Measurements from ENCODE around the gene SUMO1. TPM values are rescaled to one million over a fixed set of nuclear protein-coding genes. Genes with fewer than 3 reads are reported as not detected.

Gene SUMO1
- total RNA-seq, 1 experiment from 2014 or later = 137 TPM

DNA sequence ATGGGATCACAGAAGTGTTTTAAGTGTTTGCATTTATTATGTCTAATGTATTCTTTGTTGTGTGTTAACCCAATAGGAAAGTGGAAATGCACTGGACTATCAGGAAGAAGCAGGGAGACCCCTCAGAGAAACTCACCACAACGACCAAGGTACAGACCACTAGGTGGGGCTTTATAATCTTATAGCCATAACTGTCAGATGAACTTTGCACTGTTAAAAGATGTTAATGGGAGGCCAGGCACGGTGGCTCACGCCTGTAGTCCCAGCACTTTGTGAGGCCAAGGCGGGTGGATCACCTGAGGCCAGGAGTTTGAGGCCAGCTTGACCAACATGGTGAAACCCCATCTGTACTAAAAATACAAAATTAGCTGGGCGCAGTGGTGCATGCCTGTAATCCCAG, 73.2 kb downstream of the SUMO1 start:
- peaks cover 24% of the 10 kb centered on the region for H3K4me1 Mint-ChIP-seq (ENCODE audit: low read depth, unreplicated experiment)
- no peaks in the 10 kb centered on the region for H3K36me3 Mint-ChIP-seq (ENCODE audit: insufficient read depth, unreplicated experiment)

GRCh38 chr2:202164411-202164810, 74.0 kb downstream of the SUMO1 start:
- Histone ChIP-seq H3K36me3 (ENCODE audit: control insufficient read depth, insufficient read depth, low read length) (no peaks in the 10 kb centered on the region), H3K4me1 (peaks cover 24% of the 10 kb centered on the region), H3K27me3 (replicated peaks; ENCODE audit: control insufficient read depth, insufficient read depth, low read length) (no peaks in the 10 kb centered on the region), H3K9me3 (no peaks in the 10 kb centered on the region), H3K4me3 (ENCODE audit: low read depth, low read length) (no peak overlapping the region)
- TF ChIP-seq CTCF (IDR thresholded peaks at IDR 0.05; ENCODE audit: insufficient read depth in 1 of 2, low read depth in 1 of 2, low read length in 1 of 2, severe bottlenecking in 1 of 2, unreplicated experiment in 1 of 2) = no peak
- H3K4me1 Mint-ChIP-seq (ENCODE audit: low read depth, unreplicated experiment) = peaks cover 24% of the 10 kb centered on the region
- BruUV-seq (replicated peaks) = no TSS peak
- H3K9me3 Mint-ChIP-seq (ENCODE audit: unreplicated experiment) = no peaks in the 10 kb centered on the region
- peak overlapping the region; percentile 34 for H3K27ac Mint-ChIP-seq (ENCODE audit: unreplicated experiment)
- no peaks in the 10 kb centered on the region for H3K27me3 Mint-ChIP-seq (ENCODE audit: insufficient read depth, unreplicated experiment)
- ChIA-PET POLR2A (no interaction called here), CTCF (interaction anchor here (0.6 kb wide), 1 partner anchor 347 kb away, joined by 3 read pairs; no protein-coding TSS in a partner anchor)
- intact Hi-C loops (cut with micrococcal nuclease; ENCODE audit: unreplicated experiment) = loop anchor here (1.0 kb wide), 1 partner anchor 29 kb away; no protein-coding TSS in a partner anchor
- H3K4me3 Mint-ChIP-seq (ENCODE audit: unreplicated experiment) = no peak overlapping the region
- peak; percentile 39 to 51 for DNase-seq
- H3K36me3 Mint-ChIP-seq (ENCODE audit: insufficient read depth, unreplicated experiment) = no peaks in the 10 kb centered on the region

More for the DNA sequence above, 73.2 kb downstream of the SUMO1 start:
- Histone ChIP-seq H3K9me3 (no peaks in the 10 kb centered on the region), H3K4me3 (ENCODE audit: low read depth, low read length) (no peak overlapping the region), H3K27me3 (replicated peaks; ENCODE audit: control insufficient read depth, insufficient read depth, low read length) (no peaks in the 10 kb centered on the region), H3K4me1 (peaks cover 24% of the 10 kb centered on the region), H3K36me3 (ENCODE audit: control insufficient read depth, insufficient read depth, low read length) (no peaks in the 10 kb centered on the region)
- peak; percentile 10 to 16 for TF ChIP-seq CTCF (IDR thresholded peaks at IDR 0.05; ENCODE audit: insufficient read depth in 1 of 2, low read depth in 1 of 2, low read length in 1 of 2, severe bottlenecking in 1 of 2, unreplicated experiment in 1 of 2)
- ChIA-PET CTCF (no interaction called here), POLR2A (no interaction called here)
- Mint-ChIP-seq H3K9me3 (ENCODE audit: unreplicated experiment) (no peaks in the 10 kb centered on the region), H3K27ac (ENCODE audit: unreplicated experiment) (peak overlapping the region; percentile 34), H3K27me3 (ENCODE audit: insufficient read depth, unreplicated experiment) (no peaks in the 10 kb centered on the region), H3K4me3 (ENCODE audit: unreplicated experiment) (no peak overlapping the region)
- no TSS peak for BruUV-seq (replicated peaks)
- peak in 1 of 2 experiments; percentile 22 for DNase-seq
- intact Hi-C loops (cut with micrococcal nuclease; ENCODE audit: unreplicated experiment) = no loop called here

GRCh38 chr2:202161151-202161835, 77.1 kb downstream of the SUMO1 start:
- Histone ChIP-seq H3K4me3 (ENCODE audit: low read depth, low read length) (no peak overlapping the region), H3K36me3 (ENCODE audit: control insufficient read depth, insufficient read depth, low read length) (no peaks in the 10 kb centered on the region), H3K27me3 (replicated peaks; ENCODE audit: control insufficient read depth, insufficient read depth, low read length) (no peaks in the 10 kb centered on the region), H3K9me3 (no peaks in the 10 kb centered on the region), H3K4me1 (peaks cover 45% of the 10 kb centered on the region)
- no peak overlapping the region for H3K4me3 Mint-ChIP-seq (ENCODE audit: unreplicated experiment)
- ChIA-PET CTCF (no interaction called here), POLR2A (no interaction called here)
- H3K27me3 Mint-ChIP-seq (ENCODE audit: insufficient read depth, unreplicated experiment) = no peaks in the 10 kb centered on the region
- H3K9me3 Mint-ChIP-seq (ENCODE audit: unreplicated experiment) = no peaks in the 10 kb centered on the region
- H3K4me1 Mint-ChIP-seq (ENCODE audit: low read depth, unreplicated experiment) = peaks cover 36% of the 10 kb centered on the region
- DNase-seq = no peak
- H3K36me3 Mint-ChIP-seq (ENCODE audit: insufficient read depth, unreplicated experiment) = peaks cover 6% of the 10 kb centered on the region
- no peak for TF ChIP-seq CTCF (IDR thresholded peaks at IDR 0.05; ENCODE audit: insufficient read depth in 1 of 2, low read depth in 1 of 2, low read length in 1 of 2, severe bottlenecking in 1 of 2, unreplicated experiment in 1 of 2)
- no peak overlapping the region for H3K27ac Mint-ChIP-seq (ENCODE audit: unreplicated experiment)
- no TSS peak for BruUV-seq (replicated peaks)
- intact Hi-C loops (cut with micrococcal nuclease; ENCODE audit: unreplicated experiment) = no loop called here

Measured in Caco-2 (cell line).